Measurements from ENCODE around the gene TFF2. TPM values are rescaled to one million over a fixed set of nuclear protein-coding genes. Genes with fewer than 3 reads are reported as not detected.

Gene TFF2, protein sequence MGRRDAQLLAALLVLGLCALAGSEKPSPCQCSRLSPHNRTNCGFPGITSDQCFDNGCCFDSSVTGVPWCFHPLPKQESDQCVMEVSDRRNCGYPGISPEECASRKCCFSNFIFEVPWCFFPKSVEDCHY
- total RNA-seq = not detected in 2 replicates

DNA sequence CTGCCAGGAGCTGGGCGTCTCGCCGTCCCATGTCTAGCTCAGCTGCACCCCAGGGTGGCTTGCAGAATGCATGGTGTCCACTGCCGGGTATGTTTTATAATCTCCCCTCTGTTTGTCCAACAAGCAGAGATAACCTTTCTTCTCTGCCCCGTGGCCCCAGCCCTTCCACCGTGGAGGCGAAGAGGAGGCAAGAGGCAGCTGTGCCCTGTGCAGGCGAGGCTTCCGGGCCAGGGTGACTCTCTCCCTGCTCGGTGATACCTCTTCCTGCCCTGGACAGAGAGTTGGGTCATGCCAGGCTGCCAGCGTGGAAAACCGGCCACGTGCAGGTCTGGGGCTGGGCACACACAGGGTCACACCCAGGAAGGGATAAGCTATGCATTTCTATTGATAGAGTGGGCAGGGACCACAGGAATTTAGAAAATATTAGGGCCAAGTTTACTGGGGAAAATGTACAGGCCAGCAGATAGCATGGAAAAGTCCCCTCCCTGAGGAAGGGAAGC, at the start of gene TFF2:
Gene TFF2, minus strand, starts transcription at position 68 of the 500 bp plus-strand sequence. Its CDS starts 37 bp downstream, at position 31.

DNA sequence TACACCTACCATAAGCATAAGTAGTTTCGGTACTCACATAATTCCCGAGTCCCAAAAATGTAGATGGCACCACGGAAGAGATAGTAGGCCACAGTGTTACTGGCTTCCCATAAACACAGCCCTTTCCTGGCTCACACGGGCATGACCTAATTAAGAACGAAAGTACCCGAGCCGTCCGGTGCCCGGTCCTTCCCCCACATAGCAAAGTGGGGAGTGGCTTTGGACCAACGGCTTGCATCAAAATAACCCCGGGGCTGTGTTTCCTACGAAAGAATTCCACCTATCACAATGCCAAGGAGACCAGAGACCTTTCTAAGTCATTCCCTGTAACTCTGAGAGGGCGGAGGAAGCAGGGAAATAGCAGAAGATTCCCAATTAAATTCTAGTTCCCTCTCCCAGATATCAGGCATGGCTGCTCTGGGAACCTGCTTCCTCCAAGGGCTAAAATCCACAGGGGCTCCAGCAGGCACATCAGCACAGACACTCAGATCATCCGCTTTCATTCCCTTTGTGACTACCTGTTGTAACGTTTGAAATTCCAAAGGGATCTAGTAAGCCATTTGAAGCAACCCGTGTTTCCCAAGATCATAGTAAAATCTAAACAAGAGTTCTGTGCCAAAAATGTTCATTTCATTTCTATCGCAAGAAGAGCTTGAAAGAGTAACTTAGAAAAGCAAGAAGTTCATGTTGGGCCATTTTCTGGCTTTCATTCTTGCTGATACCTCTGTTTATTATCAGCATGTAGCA, 45.3 kb upstream of the TFF2 start, which contains the start of gene TMPRSS3:
Gene TMPRSS3, minus strand, starts transcription at position 148 of the 747 bp plus-strand sequence. CDS start 635 bp downstream, outside the sequence.

DNA sequence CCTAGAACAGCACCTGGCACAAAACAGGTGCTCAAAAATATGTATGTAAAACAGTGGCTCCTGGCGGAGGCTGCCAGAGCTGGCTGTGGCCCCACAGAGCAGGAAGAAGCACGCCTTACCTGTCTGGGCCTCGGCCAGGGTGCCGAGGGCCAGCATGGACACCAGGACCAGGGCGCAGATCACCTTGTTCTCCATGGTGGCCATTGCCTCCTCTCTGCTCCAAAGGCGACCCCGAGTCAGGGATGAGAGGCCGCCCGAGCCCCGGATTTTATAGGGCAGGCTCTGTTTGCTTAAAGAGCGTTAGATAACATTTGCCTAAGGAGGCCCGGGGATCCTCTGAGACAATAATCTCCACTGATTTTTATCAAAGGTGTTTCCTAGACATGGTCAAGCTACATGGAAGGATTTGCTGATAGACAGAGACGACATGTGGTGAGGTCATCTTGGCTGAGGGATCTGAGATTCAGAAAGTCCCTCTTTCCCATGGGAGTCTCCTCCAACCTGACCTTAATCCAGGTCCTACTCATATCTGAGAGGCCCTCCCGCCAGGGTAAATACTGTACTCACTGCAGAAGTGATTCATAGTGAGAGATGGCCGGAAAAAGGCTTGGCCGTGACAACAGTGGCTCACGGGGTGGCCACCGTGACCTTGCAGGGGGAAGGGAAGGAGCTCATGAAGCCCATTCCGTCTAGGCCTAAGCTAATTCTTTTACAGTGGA, 15.7 kb upstream of the TFF2 start, which contains the start of gene TFF1:
Gene TFF1, minus strand, starts transcription at position 244 of the 719 bp plus-strand sequence. Its CDS starts 40 bp downstream, at position 204.

DNA sequence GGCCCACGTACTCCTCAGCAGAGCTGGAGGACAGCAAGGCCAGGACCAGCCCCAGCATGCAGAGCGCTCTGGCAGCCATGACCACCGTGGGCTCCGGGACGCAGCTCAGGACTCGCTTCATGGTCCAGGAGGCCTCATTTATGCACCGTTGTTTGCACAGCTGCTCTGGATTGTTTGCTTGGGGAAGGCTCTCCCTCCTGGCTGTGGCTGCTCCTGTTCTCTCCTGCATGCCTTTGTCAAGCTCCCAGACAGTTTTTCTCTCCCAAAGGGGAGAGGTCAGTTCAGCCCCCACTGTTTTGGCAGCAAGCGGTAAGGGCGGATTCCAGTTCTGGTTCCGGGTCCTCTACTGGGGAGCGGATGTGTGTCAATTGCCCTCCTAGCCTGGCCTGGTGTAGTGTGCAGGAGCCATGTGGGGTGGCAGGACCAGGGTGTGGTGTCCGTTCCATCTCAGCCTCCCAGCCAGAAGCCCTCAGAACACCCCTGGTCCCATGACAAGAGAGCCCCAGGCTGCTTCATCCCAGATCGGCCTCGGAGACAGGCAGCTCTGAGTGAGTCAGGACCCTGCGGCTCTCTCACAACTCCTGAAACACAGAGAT, 35.4 kb downstream of the TFF2 start, which contains the start of gene TFF3:
Gene TFF3, minus strand, starts transcription at position 114 of the 596 bp plus-strand sequence. Its CDS starts 35 bp downstream, at position 79.

Other genes with a start within 250 kb of the TFF2 start
- 20.2 and 35.1 TPM in 2 replicates for gene ABCG1, start 131.9 kb downstream of the TFF2 start, total RNA-seq
- not detected in 2 replicates for gene TFF3, start 35.6 kb downstream of the TFF2 start, total RNA-seq
- not detected in 2 replicates for gene TFF1, start 15.5 kb upstream of the TFF2 start, total RNA-seq
- gene TMPRSS3, start 45.1 kb upstream of the TFF2 start, total RNA-seq = not detected in 2 replicates
- not detected in 2 replicates for gene UBASH3A, start 52.9 kb upstream of the TFF2 start, total RNA-seq
- gene RSPH1, start 145.2 kb upstream of the TFF2 start, total RNA-seq = not detected in 2 replicates
- 8.7 and 9.4 TPM in 2 replicates for gene SLC37A1, start 162.9 kb upstream of the TFF2 start, total RNA-seq

Data from epithelial cell of umbilical artery (primary cell).